Choroid plexus epithelial cell (primary cell): ENCODE results near the gene SPOUT1.

ENCODE experiments used
- DNase-seq: peaks from one replicate; pipeline ENCODE4 v3.0.0-alpha.2; 2010; ENCODE audit warnings: low read depth
- H3K4me3 ChIP-seq: 2 replicates; pipeline ENCODE4 v1.5.1; 2011; ENCODE audit warnings: low read depth, mild to moderate bottlenecking, control low read depth, low read length, moderate library complexity
- TF ChIP-seq, protein P1 (sequence below): conservative IDR thresholded peaks from 2 replicates; pipeline ENCODE4 v1.5.1; 2011; ENCODE audit warnings: low read depth, mild to moderate bottlenecking, control low read depth, inconsistent platforms, low read length, moderate library complexity

SPOUT1 gene

DNA sequence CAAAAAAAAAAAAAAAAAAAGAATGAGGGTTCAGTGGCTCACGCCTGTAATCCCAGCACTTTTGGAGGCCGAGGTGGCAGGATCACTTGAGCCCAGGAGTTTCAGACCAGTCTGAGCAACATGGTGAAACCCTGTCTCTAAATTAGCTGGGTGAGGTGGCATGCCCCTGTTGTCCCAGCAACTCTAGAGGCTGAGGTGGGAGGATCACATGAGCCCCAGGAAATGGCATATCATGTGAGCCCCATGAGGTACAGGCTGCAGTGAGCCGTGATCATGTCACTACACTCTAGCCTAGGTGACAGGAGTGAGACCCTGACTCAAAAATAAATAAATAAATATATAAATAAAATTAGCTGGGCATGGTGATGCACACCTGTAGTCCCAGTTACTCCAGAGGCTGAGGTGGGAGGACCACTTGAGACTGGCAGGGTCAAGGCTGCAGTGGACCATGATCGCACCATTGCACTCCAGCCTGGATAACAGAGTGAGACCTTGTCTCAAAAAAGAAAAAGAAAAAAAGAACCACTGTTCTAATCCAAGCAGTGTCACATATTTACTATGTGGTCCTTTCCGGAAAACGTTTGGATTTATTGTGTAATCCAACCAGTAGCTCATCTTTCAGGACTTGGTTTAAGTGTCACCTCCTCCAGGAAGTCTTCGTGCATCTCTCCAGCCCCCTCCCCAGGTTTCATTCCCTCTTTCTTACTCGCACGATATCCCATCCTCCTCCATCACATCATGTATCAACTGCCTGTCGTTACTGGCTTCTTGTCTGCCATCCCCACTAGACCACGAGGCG, 12.3 kb upstream of the SPOUT1 start:
- DNase-seq, result no peak
- TF ChIP-seq, protein P1, sequence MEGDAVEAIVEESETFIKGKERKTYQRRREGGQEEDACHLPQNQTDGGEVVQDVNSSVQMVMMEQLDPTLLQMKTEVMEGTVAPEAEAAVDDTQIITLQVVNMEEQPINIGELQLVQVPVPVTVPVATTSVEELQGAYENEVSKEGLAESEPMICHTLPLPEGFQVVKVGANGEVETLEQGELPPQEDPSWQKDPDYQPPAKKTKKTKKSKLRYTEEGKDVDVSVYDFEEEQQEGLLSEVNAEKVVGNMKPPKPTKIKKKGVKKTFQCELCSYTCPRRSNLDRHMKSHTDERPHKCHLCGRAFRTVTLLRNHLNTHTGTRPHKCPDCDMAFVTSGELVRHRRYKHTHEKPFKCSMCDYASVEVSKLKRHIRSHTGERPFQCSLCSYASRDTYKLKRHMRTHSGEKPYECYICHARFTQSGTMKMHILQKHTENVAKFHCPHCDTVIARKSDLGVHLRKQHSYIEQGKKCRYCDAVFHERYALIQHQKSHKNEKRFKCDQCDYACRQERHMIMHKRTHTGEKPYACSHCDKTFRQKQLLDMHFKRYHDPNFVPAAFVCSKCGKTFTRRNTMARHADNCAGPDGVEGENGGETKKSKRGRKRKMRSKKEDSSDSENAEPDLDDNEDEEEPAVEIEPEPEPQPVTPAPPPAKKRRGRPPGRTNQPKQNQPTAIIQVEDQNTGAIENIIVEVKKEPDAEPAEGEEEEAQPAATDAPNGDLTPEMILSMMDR, result no peak
- H3K4me3 ChIP-seq, result no peak overlapping the region

DNA sequence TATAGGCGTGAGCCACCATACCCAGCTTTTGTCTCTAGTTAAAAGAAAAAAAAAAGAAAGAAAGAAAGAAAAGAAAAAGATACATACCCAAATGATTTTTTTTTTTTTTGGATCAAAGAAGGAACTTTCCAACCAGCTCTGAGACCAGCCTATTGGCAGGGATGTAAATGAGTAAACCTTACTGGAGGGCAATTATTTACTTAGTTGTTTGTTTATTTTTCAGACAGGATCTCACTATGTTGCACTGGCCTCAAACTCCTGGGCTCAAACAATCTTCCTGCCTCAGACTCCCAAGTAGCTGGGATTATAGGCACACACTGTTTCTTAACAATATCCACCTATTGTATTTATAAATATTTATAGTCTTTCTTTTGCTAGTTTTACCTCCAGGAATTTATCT, 10.9 kb upstream of the SPOUT1 start:
- no peak overlapping the region for H3K4me3 ChIP-seq
- DNase-seq, result no peak
- TF ChIP-seq, protein P1, result no peak

DNA sequence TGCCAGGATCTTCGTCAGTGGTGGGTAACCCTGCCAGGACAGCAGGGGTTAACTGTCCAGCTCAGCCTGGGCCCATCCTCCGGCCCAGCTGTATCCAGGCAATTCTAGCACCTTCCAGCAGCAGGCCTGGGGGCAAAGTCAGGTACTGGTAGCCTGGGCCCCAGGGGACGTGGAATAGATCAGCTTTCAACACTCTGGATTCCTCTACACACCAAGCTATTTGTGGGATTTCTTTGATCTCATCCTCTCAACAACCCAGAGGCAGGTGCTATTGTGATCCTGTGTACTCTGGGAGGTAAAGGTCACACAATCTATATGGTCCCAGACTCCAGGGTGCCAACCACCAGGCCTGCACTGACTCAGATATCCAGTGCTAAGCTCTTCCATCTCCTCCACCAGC, 8.7 kb upstream of the SPOUT1 start:
- H3K4me3 ChIP-seq, result no peak overlapping the region
- TF ChIP-seq, protein P1, result no peak
- DNase-seq, result no peak

DNA sequence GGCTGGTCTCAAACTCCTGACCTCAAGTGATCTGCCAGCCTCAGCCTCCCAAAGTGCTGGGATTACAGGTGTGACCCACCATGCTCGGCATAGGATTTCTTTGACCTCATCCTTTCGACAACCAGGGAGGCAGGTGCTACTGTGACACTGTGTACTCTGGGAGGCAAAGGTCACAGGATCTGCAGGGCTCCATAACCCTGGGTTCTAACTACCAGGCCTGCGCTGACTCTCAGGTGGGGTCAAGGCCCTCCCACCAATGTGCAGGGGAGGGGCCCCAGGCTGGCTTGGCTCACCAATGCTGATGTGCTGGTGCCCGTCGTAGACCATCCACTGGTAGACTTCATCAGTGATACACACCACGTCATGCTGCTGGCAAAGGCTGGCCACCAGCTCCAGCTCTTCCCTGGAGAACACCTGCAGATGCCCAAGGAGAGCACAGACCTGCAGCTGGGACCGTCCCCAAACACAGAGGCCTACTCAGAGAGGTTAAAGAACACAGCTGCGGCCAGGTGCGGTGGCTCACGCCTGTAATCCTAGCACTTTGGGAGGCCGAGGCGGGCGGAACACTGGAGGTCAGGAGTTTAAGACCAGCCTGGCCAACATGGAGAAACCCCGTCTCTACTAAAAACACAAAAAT, 7.0 kb upstream of the SPOUT1 start:
- DNase-seq, result no peak
- TF ChIP-seq, protein P1, result no peak
- H3K4me3 ChIP-seq, result no peak overlapping the region

DNA sequence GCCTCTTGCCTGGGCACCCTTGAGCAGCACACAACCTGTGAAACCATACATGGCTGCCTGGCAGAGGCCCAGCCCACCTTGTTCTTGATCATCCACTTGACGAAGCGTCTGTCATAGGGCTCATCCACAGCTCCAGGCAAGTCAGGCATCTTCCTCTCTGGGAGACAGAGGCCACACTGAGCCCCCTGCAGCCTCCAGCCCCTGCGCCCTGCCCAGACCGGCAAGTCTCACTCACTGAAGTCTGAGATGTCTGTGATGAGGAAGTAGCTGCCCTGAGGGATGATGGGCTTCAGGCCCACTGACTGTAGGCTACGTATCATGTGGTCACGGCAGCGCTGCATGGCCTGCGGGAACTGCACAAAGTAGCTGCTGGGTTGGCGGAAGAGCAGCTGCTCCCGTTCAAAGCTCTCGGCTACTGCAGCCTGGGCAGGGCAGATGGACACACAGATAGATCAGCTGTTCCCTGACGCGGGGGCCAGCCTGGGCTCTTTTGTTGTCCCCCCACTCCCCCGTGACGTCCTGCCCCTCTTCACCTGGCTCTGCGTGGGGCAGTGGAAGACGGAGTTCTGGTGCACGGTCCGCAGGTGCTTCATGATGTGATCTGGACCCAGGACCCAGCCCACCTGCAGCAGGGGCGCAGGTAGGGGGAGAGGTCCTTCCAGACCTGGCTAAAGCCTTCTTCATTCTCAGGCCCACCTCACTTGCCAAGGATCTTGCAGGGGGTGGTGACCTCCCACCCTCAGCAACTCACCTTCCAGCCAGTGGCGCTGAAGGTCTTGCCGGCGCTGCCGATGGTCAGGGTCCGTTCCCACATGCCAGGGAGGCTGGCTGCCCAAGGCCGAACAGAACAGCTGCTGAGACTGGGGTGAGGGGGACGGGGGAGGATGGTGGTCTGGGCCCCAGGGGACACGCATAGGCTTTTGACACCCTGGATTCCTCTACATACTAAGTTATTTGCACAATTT, 5.9 kb upstream of the SPOUT1 start:
- TF ChIP-seq, protein P1, result no peak
- no peak overlapping the region for H3K4me3 ChIP-seq
- DNase-seq, result no peak

DNA sequence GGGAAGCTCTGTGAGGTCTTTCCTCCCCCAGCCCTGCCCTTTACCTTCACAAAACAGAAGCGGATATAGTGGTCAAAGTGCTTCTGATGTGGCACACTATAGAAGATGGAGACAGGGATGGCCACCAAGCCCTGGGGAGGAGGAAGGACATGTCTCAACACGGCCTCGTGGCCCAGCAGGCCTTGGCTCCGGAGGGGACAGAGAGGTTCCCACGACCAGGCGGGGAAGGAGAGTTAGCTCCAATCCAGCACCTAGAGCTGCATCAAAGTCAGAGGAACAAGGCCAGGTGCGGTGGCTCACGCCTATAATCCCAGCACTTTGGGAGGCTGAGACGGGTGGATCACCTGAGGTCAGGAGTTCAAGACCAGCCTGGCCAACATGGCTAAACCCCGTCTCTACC, 4.1 kb upstream of the SPOUT1 start:
- no peak for DNase-seq
- TF ChIP-seq, protein P1, result no peak

More for the DNA sequence above, 4.1 kb upstream of the SPOUT1 start:
- H3K4me3 ChIP-seq, result no peak overlapping the region
